ENCODE measurements around the gene ORM2.

Gene ORM2

GRCh38 chr9:114335745-114336144 lies 6.1 kb downstream of the ORM2 start:
- H3K27ac Mint-ChIP-seq: no peak overlapping the region
- no peaks in the 10 kb centered on the region for H3K9me3 Mint-ChIP-seq
- no peak for TF ChIP-seq CTCF (IDR thresholded peaks at IDR 0.05)
- no peaks in the 10 kb centered on the region for H3K4me1 Mint-ChIP-seq
- DNase-seq: no peak
- H3K27me3 Mint-ChIP-seq (ENCODE audit: low read depth, poor library complexity): no peaks in the 10 kb centered on the region
- no peak overlapping the region for H3K4me3 Mint-ChIP-seq
- peaks cover 28% of the 10 kb centered on the region for H3K36me3 Mint-ChIP-seq (ENCODE audit: low read depth)

GRCh38 chr9:114336157-114336556 lies 6.5 kb downstream of the ORM2 start:
- Mint-ChIP-seq H3K4me1 (no peaks in the 10 kb centered on the region), H3K4me3 (no peak overlapping the region), H3K27me3 (ENCODE audit: low read depth, poor library complexity) (no peaks in the 10 kb centered on the region), H3K27ac (no peak overlapping the region), H3K9me3 (no peaks in the 10 kb centered on the region), H3K36me3 (ENCODE audit: low read depth) (peaks cover 30% of the 10 kb centered on the region)
- DNase-seq: no peak
- no peak for TF ChIP-seq CTCF (IDR thresholded peaks at IDR 0.05)

- no peaks in the 10 kb centered on the region for H3K4me1 Mint-ChIP-seq
- DNase-seq: no peak
- no peak for TF ChIP-seq CTCF (IDR thresholded peaks at IDR 0.05)
- no peaks in the 10 kb centered on the region for H3K27me3 Mint-ChIP-seq (ENCODE audit: low read depth, poor library complexity)
- H3K4me3 Mint-ChIP-seq: no peak overlapping the region
- no peaks in the 10 kb centered on the region for H3K9me3 Mint-ChIP-seq
- no peak overlapping the region for H3K27ac Mint-ChIP-seq
- peaks cover 34% of the 10 kb centered on the region for H3K36me3 Mint-ChIP-seq (ENCODE audit: low read depth)
Measured at GRCh38 chr9:114336699-114337395, 7.2 kb downstream of the ORM2 start.

GRCh38 chr9:114338187-114338586 lies 8.5 kb downstream of the ORM2 start:
- peaks cover 37% of the 10 kb centered on the region for H3K36me3 Mint-ChIP-seq (ENCODE audit: low read depth)
- TF ChIP-seq CTCF (IDR thresholded peaks at IDR 0.05): no peak
- H3K4me3 Mint-ChIP-seq: no peak overlapping the region
- no peak for DNase-seq
- H3K9me3 Mint-ChIP-seq: no peaks in the 10 kb centered on the region
- no peaks in the 10 kb centered on the region for H3K27me3 Mint-ChIP-seq (ENCODE audit: low read depth, poor library complexity)
- no peak overlapping the region for H3K27ac Mint-ChIP-seq
- no peaks in the 10 kb centered on the region for H3K4me1 Mint-ChIP-seq

GRCh38 chr9:114339130-114339908 lies 9.7 kb downstream of the ORM2 start:
- Mint-ChIP-seq H3K27me3 (ENCODE audit: low read depth, poor library complexity) (no peaks in the 10 kb centered on the region), H3K27ac (no peak overlapping the region), H3K9me3 (no peaks in the 10 kb centered on the region), H3K4me1 (no peaks in the 10 kb centered on the region), H3K4me3 (no peak overlapping the region), H3K36me3 (ENCODE audit: low read depth) (peaks cover 40% of the 10 kb centered on the region)
- peak; percentile 65 for DNase-seq
- TF ChIP-seq CTCF (IDR thresholded peaks at IDR 0.05): peak; percentile 84
